ENCODE results near the gene AGPS. TPM values are rescaled to one million over a fixed set of nuclear protein-coding genes. Genes with fewer than 3 reads are reported as not detected.

The AGPS gene
- total RNA-seq, 1 donor from 2014 or later, result 27.5 TPM

DNA sequence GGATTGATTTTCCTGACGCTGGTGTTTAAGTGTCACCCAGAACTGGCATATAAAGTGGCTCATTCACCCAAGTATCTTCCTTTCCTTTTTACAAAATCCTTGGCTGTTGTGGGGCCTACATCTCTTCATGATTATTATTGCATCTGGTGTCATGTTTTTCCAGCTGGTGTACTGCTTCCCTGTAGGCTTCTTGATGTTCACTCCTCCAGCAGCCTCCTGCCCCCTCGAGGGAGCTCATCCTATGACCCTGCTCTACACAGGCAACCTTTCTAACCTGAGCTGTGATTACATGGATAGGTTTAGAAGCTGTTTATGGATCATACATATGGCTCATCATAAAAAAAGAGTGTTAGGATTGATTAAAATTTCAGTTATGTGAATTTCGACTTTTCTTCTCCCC lies 12.4 kb upstream of the AGPS start:
- DNase-seq (ENCODE audit: low spot score), result no peak
- intact Hi-C loops (cut with DNase I), result no loop called here

GRCh38 chr2:177383935-177384334 lies 8.6 kb upstream of the AGPS start:
- intact Hi-C loops (cut with DNase I), result no loop called here
- no peak for DNase-seq (ENCODE audit: low spot score)

DNA sequence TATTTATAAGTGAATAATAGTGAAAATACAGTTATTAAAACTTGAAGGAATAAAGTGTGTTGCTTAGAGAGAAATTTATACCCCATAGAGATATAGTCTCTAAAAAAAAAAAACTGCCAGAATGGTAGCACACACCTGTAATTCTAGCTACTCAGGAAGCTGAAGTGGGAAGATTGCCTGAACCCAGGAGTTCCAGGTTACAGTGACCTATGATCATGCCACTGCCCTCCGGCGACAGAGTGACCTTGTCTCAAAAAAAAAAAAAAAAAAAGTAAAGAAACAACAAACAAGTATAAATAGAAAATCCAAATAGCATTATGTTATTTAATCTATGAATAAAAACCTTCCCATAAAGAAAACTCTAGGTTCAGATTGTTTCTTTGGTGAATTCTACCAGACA lies 7.4 kb upstream of the AGPS start:
- intact Hi-C loops (cut with DNase I), result no loop called here
- DNase-seq (ENCODE audit: low spot score), result no peak

GRCh38 chr2:177391822-177392372 lies 676 bp upstream of the AGPS start:
- intact Hi-C loops (cut with DNase I), result no loop called here
- DNase-seq (ENCODE audit: low spot score), result no peak

DNA sequence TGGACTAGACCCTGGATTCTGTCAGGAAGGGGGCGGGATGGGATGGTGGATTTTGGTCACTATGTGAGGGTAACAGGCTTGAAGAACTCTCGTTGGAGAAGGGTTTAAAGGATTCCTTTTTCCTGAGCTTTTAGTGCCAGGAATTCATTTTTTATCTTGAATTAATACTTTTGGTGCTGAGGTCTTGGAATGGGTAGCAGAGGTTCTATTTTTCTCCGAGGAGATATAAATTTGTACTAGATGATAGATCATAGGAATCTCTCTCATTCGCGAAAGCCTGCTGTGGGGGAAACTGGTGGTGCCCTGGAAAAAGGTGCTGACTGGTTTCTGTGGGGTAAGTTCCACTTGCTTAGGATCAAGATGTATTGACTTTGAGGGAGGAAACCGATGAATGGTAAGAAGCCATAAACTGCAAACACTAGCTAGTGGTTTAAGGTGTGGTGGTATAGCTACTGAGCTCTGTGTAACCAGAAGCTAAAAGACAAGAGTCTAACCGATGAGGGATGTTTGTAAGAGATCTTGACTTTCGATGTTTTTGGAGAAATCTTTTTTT lies 706 bp downstream of the AGPS start:
- no peak for DNase-seq (ENCODE audit: low spot score)
- intact Hi-C loops (cut with DNase I), result no loop called here

DNA sequence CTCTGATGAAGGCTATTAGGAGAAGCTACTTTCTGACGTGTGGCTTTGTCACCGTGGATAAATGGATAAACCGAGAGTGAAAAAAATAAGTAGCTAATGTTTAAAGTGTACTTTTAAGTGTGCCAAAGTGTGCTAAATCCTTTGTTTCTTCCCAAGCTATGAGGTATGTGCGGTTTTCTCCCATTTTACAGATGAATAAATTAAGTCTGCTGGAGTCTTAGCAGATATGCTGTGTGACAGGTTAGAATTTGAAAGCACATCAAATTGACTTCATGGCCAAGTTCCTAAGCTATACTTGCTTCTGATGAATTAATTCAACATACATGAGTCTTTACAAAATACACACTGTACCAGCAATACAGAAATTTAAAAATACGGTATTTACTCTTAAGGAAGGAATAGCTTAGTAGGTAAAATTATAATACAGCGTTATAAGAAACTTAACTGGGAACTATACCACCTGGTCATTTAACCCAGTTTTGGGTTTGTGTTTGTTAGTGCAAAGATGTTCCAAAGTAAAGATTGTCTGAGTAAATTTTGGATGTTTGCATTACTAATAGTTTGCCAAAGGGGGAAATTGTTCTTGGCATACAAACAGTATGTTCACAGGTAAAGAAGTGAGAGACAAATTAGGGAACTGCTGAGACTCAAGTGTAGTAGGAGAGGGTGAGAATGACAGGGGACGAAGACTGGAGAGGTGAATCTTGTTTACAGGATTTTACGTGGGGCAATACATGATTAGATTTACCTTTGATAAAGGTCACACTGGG lies 1.4 kb downstream of the AGPS start:
- no peak for DNase-seq (ENCODE audit: low spot score)
- intact Hi-C loops (cut with DNase I), result no loop called here

GRCh38 chr2:177394594-177394973 lies 2.0 kb downstream of the AGPS start:
- intact Hi-C loops (cut with DNase I), result no loop called here

GRCh38 chr2:177395351-177396065 lies 2.9 kb downstream of the AGPS start:
- DNase-seq (ENCODE audit: low spot score), result no peak
- intact Hi-C loops (cut with DNase I), result no loop called here

More at GRCh38 chr2:177394594-177394973, 2.0 kb downstream of the AGPS start:
- DNase-seq (ENCODE audit: low spot score), result no peak

- intact Hi-C loops (cut with DNase I), result no loop called here
- no peak for DNase-seq (ENCODE audit: low spot score)
These were observed 4.3 kb downstream of the AGPS start for GRCh38 chr2:177396703-177397460.

GRCh38 chr2:177397481-177398289 lies 5.1 kb downstream of the AGPS start:
- no peak for DNase-seq (ENCODE audit: low spot score)
- intact Hi-C loops (cut with DNase I), result no loop called here

GRCh38 chr2:177398290-177398683 lies 5.7 kb downstream of the AGPS start:
- intact Hi-C loops (cut with DNase I), result no loop called here
- DNase-seq (ENCODE audit: low spot score), result no peak

DNA sequence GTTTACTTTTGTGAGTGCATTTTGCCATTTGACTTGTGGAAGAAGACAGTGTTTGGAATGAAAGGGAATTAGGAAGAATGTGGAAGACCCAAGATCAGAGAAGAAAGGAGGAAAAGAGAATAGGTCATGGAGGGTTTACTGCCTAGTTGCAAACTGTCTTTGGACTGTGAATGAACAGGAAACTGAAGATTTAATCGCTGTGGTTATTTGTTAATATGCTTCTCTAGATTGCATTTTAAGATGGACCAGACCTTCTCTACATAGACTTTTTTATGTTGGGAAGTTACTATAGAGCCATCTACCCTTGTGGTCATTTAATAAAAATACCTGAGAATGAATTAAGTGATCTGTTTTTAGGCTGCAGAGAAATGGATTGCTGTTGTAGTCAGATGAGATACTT lies 6.2 kb downstream of the AGPS start:
- no peak for DNase-seq (ENCODE audit: low spot score)
- intact Hi-C loops (cut with DNase I), result no loop called here

DNA sequence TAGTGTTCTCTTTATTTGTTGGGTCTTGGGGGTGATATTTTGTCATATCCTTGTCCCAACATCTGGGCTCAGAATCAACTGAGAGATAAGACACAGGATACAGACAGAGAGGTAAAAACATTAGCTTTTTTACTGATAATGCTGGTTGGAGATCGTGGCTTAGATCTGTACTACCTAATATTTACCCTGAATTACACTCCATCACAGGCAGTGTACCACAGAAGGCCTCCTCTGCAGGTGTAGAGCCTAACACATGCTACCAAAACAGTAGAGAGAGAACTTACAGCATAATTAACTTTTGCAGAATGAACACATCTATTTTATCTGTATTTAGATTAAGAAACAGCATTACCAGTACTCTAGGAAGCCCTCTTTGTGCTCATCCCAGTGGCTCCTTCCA lies 6.8 kb downstream of the AGPS start:
- intact Hi-C loops (cut with DNase I), result no loop called here
- DNase-seq (ENCODE audit: low spot score), result no peak

- intact Hi-C loops (cut with DNase I), result no loop called here
- no peak for DNase-seq (ENCODE audit: low spot score)
These were observed 7.9 kb downstream of the AGPS start for GRCh38 chr2:177400337-177400923.

DNA sequence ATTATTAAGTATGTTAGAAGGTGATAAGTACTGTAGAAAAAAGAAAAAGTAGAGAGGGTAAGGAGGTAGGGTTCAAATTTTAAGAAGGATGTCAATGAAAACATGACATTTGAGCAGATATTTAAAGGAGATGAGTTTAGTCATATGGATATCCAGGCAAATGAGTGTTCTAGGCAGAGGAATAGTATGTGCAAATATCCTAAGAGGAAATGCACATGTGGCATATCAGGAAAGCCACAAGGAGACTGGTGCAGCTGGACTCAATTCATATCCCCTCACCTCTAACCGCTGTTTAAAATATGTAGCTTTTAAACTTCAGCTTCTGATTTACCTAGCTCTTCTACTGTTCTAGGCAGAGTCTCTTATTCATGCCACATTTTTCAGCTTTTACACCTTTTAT lies 9.5 kb downstream of the AGPS start:
- no peak for DNase-seq (ENCODE audit: low spot score)
- intact Hi-C loops (cut with DNase I), result no loop called here

GRCh38 chr2:177403838-177404237 lies 11.3 kb downstream of the AGPS start:
- DNase-seq (ENCODE audit: low spot score), result no peak
- intact Hi-C loops (cut with DNase I), result no loop called here

GRCh38 chr2:177404243-177404642 lies 11.7 kb downstream of the AGPS start:
- intact Hi-C loops (cut with DNase I), result no loop called here

DNA sequence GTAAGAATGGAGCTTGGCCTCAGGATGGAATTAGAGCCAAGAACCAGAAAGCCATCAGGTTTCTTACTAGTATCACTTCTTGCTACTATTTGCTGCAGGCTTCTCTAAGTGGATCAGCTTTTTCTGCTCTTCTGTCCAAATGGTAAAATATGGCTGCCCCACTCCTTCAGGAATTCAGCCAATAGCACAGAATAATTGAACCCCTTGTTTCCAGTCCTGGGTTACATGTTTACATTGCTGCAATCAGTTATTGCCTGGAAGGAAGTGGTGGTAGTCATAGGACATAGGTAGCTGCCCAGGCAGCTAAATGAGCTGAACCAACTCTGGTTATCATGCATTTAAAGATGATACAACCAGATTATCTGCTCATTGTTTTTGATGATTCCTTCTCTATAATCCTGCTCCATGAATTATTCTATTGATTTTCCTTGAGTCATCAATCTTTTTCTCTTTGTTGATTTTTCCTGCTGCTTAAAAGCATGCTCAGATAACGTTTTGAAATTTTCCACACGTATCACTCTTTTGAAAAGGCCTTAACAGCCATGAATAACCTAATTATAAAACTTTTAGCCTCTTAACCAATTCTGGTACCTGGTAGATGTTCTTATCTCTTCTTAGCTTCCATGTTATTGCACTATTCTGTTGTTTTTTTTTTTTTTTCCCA lies 12.6 kb downstream of the AGPS start:
- intact Hi-C loops (cut with DNase I), result no loop called here
- no peak for DNase-seq (ENCODE audit: low spot score)

More at GRCh38 chr2:177404243-177404642, 11.7 kb downstream of the AGPS start:
- no peak for DNase-seq (ENCODE audit: low spot score)
